ENCODE measurements around the gene CLCNKA. TPM values are rescaled to one million over a fixed set of nuclear protein-coding genes. Genes with fewer than 3 reads are reported as not detected.
"Not testable (repeated sequence)": the region's sequence is repeated elsewhere in the genome, so short reads cannot be mapped to it uniquely, and the experiment has no call there.

CLCNKA gene
- polyA plus RNA-seq = not detected

DNA sequence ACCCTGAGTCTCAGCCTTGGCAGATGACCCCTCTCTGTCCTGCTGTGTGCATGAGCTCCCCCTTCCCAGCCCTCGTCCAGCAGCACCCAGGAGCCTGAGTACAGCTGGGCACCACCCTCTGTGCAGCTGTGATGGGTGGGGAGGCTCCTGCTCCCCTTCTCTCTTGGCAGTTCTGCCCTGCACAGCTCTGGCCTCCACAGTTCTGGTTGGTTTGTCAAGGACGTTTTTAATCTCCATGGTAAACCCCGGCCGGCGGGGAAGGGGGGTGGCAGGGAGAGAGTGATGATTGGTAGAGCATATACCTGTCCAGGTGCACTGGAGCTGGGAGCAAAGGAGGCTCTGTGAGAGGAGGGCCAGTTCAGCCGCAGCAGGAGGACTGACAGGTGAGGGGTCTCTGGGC, at the start of gene CLCNKA:
CLCNKA (plus strand) TSS at position 356 of the 400 bp plus-strand sequence. CDS start 584 bp downstream, outside the sequence.
- Mint-ChIP-seq H3K4me1 (no peaks in the 10 kb centered on the region), H3K27ac (no peak within 1 kb of the TSS), H3K36me3 (no peaks in the 10 kb centered on the region), H3K4me3 (no peak within 1 kb of the TSS), H3K27me3 (ENCODE audit: low read depth in 3 of 3) (peaks cover 0 to 2% (median 1%) of the 10 kb centered on the region in 3 donors), H3K9me3 (no peaks in the 10 kb centered on the region)
- no peak for DNase-seq

DNA sequence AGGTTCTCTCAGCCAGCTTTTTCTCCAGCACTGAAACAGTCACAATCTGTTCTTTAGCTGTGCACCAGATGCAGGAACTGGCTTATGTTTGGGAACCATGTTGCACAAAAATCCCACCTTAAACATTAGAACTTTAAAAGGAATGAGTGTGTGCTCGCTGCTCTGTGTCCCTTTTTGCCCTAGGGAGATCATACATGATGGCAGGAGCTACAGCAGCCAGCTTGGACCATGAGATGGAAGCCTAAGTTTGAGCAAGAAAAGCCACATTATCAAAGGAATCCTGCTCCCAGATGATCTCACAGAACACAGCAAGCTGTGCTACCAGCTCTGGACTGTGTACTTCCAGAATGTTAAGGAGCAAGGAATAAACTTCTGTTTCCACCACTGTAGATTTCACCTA, 49.4 kb upstream of the CLCNKA start:
- no peak overlapping the region for H3K27ac Mint-ChIP-seq
- H3K4me1 Mint-ChIP-seq = peaks cover 31 to 50% of the 10 kb centered on the region in 2 donors
- peaks cover 0 to 4% (median 0%) of the 10 kb centered on the region in 6 donors for H3K9me3 Mint-ChIP-seq
- no peak overlapping the region for H3K4me3 Mint-ChIP-seq
- H3K27me3 Mint-ChIP-seq (ENCODE audit: low read depth in 3 of 3) = peaks cover 2 to 5% (median 3%) of the 10 kb centered on the region in 3 donors
- no peak for DNase-seq
- H3K36me3 Mint-ChIP-seq = peaks cover 7 to 19% (median 10%) of the 10 kb centered on the region in 3 donors

DNA sequence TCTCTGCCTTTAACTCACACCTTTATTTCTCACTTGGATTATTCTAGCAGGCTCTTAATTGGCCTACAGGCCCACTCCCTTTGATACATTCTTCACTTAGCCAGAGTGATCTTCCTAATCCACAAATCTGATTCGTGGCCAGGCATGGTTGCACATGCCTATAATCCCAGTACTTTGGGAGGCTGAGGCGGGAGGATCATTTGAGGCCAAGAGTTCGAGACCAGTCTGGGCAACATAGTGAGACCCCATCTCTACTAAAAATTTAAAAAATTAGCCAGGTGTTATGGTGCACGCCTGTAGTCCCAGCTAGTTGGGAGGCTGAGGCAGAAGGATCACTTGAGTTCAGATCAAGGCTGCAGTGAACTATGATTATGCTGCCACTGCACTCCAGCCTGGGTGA, 48.1 kb upstream of the CLCNKA start:
- DNase-seq = no peak
- peaks cover 3 to 16% (median 7%) of the 10 kb centered on the region in 3 donors for H3K36me3 Mint-ChIP-seq
- peaks cover 30 to 38% of the 10 kb centered on the region in 2 donors for H3K4me1 Mint-ChIP-seq
- peaks cover 2 to 5% (median 3%) of the 10 kb centered on the region in 3 donors for H3K27me3 Mint-ChIP-seq (ENCODE audit: low read depth in 3 of 3)
- peak overlapping the region in 2 of 5 donors; percentile 28 to 34 for H3K4me3 Mint-ChIP-seq
- peak overlapping the region in 2 of 6 donors; percentile 1 to 2 for H3K27ac Mint-ChIP-seq
- peaks cover 0 to 4% (median 0%) of the 10 kb centered on the region in 6 donors for H3K9me3 Mint-ChIP-seq

DNA sequence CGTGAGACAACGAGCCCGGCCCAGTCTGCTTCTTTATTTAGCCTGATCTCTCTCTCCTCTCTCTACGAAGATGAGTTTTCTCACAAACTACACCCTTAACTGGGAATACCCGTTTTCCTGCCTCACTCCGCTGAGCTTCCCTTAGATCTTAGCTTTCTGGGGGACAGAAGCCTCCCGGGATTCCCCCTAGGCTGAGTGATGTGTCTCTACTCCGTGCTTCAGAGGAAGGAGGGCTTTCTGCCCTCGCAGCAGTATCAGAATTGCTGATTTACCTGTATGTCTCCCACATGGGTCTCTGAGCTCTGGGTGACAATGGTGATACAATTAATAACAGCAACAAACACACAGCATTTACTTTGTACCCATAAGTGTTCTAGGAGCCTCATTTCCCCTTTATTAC, 47.0 kb upstream of the CLCNKA start:
- H3K27me3 Mint-ChIP-seq (ENCODE audit: low read depth in 3 of 3) = peaks cover 3 to 9% (median 6%) of the 10 kb centered on the region in 3 donors
- H3K27ac Mint-ChIP-seq = peak overlapping the region; percentile 76 to 89 (median 82)
- H3K9me3 Mint-ChIP-seq = peaks cover 0 to 4% (median 0%) of the 10 kb centered on the region in 6 donors
- H3K4me3 Mint-ChIP-seq = peak overlapping the region; percentile 80 to 92 (median 87)
- no peak for DNase-seq
- peaks cover 29 to 35% of the 10 kb centered on the region in 2 donors for H3K4me1 Mint-ChIP-seq
- peaks cover 3 to 16% (median 7%) of the 10 kb centered on the region in 3 donors for H3K36me3 Mint-ChIP-seq

DNA sequence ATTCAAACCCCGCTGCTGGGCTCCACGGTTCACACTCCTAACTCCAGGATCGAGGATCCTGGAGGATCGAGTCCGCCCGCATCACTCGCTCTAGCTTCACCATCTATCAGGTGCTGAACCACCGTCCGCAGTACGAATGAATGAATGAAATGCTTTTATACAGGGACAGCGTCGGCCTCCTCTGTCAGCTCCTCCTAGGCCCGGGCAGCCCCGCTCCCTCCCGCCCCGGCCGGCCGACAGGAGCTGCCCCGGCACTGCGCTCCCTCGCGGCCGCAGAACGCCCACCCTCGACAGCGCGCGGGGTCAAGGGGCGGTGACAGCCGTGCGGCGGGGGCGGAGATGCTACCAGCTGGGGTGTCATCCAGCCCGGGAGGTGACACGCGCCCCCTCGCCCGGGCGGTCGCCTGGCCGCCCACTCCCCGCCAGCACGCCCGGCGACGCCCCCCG, 46.5 kb upstream of the CLCNKA start:
- Mint-ChIP-seq H3K9me3 (peaks cover 0 to 4% (median 0%) of the 10 kb centered on the region in 6 donors), H3K4me1 (peaks cover 26 to 30% of the 10 kb centered on the region in 2 donors), H3K27me3 (ENCODE audit: low read depth in 3 of 3) (peaks cover 3 to 9% (median 6%) of the 10 kb centered on the region in 3 donors), H3K36me3 (peaks cover 3 to 16% (median 4%) of the 10 kb centered on the region in 3 donors), H3K4me3 (peak overlapping the region; percentile 80 to 92 (median 87)), H3K27ac (peak overlapping the region; percentile 76 to 89 (median 82))
- peak; percentile 76 to 78 (median 77) for DNase-seq

- H3K27me3 Mint-ChIP-seq (ENCODE audit: low read depth in 3 of 3) = peaks cover 3 to 9% (median 6%) of the 10 kb centered on the region in 3 donors
- peaks cover 26 to 30% of the 10 kb centered on the region in 2 donors for H3K4me1 Mint-ChIP-seq
- peak within 1 kb of the TSS; percentile 81 to 92 (median 87) for H3K4me3 Mint-ChIP-seq
- DNase-seq = peak; percentile 92 to 95 (median 94)
- peak within 1 kb of the TSS; percentile 86 to 94 (median 92) for H3K27ac Mint-ChIP-seq
- H3K9me3 Mint-ChIP-seq = peaks cover 0 to 4% (median 0%) of the 10 kb centered on the region in 6 donors
- peaks cover 3 to 16% (median 4%) of the 10 kb centered on the region in 3 donors for H3K36me3 Mint-ChIP-seq
These were observed 45.8 kb upstream of the CLCNKA start, which contains the start of gene ZBTB17 for GRCh38 chr1:15975805-15976680. ZBTB17 (minus strand) TSS chr1:15976101; CDS start chr1:15948495, 27,606 bp downstream.

- H3K27me3 Mint-ChIP-seq (ENCODE audit: low read depth in 3 of 3); H3K9me3 Mint-ChIP-seq; H3K4me3 Mint-ChIP-seq; H3K27ac Mint-ChIP-seq; H3K36me3 Mint-ChIP-seq; DNase-seq: not testable (repeated sequence)
- H3K4me1 Mint-ChIP-seq = peaks cover 25 to 29% of the 10 kb centered on the region in 2 donors
These were observed 43.9 kb upstream of the CLCNKA start for GRCh38 chr1:15977947-15978346.

- Mint-ChIP-seq H3K27ac (no peak overlapping the region), H3K36me3 (no peaks in the 10 kb centered on the region), H3K4me3 (no peak overlapping the region), H3K27me3 (ENCODE audit: low read depth in 3 of 3) (peaks cover 2 to 7% (median 4%) of the 10 kb centered on the region in 3 donors), H3K4me1 (peaks cover 1 to 2% of the 10 kb centered on the region in 2 donors), H3K9me3 (peaks cover 0 to 1% (median 0%) of the 10 kb centered on the region in 6 donors)
- no peak for DNase-seq
These were observed 40.2 kb upstream of the CLCNKA start for GRCh38 chr1:15981679-15982078.

GRCh38 chr1:15983275-15983674, 38.6 kb upstream of the CLCNKA start:
- Mint-ChIP-seq H3K36me3 (no peaks in the 10 kb centered on the region), H3K9me3 (no peaks in the 10 kb centered on the region), H3K27ac (no peak overlapping the region)

DNA sequence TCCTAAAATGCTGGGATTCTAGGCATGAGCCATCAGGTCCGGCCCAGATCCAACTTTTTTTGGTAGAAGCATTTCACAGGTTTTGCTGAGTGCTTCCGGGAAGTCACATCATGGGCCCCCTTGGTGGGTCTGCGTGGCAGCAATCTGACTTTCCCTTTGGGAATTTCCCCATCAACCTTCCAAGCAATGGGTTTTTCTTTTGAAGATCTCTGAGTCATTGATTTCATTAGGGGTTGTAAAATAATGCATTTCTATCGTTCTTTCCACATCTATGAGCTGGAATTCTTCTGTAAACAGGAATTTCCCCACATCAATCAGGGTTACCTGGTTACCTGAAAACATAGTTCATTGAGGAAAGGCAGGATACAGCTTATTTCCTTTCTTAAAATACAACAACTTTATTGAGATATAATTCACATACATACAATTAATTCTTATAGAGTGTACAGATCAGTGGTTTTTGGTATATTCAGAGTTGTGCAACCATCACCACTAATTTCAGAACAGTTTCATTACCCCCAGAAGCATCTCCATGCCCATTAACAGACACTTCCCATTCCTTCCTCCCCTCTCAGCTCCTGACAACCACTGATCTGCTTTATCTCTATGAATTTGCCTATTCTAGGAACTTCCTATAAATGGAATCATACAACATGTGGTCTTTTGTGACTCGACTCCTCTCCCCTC, 36.1 kb upstream of the CLCNKA start:
- peaks cover 2 to 3% (median 2%) of the 10 kb centered on the region in 3 donors for H3K27me3 Mint-ChIP-seq (ENCODE audit: low read depth in 3 of 3)

More at GRCh38 chr1:15983275-15983674, 38.6 kb upstream of the CLCNKA start:
- Mint-ChIP-seq H3K27me3 (ENCODE audit: low read depth in 3 of 3) (peaks cover 2 to 7% (median 4%) of the 10 kb centered on the region in 3 donors), H3K4me1 (no peaks in the 10 kb centered on the region), H3K4me3 (no peak overlapping the region)
- no peak for DNase-seq

GRCh38 chr1:15988856-15989736, 32.7 kb upstream of the CLCNKA start:
- H3K9me3 Mint-ChIP-seq = no peaks in the 10 kb centered on the region
- H3K27ac Mint-ChIP-seq = peak overlapping the region in 2 of 6 donors; percentile 40 to 64
- no peak overlapping the region for H3K4me3 Mint-ChIP-seq
- H3K4me1 Mint-ChIP-seq = no peaks in the 10 kb centered on the region
- no peaks in the 10 kb centered on the region for H3K36me3 Mint-ChIP-seq
- no peak for DNase-seq
- peaks cover 0 to 3% (median 2%) of the 10 kb centered on the region in 3 donors for H3K27me3 Mint-ChIP-seq (ENCODE audit: low read depth in 3 of 3)

More for the DNA sequence above, 36.1 kb upstream of the CLCNKA start:
- H3K9me3 Mint-ChIP-seq = no peaks in the 10 kb centered on the region
- no peak overlapping the region for H3K4me3 Mint-ChIP-seq
- H3K36me3 Mint-ChIP-seq = no peaks in the 10 kb centered on the region
- H3K4me1 Mint-ChIP-seq = no peaks in the 10 kb centered on the region
- no peak for DNase-seq
- no peak overlapping the region for H3K27ac Mint-ChIP-seq

DNA sequence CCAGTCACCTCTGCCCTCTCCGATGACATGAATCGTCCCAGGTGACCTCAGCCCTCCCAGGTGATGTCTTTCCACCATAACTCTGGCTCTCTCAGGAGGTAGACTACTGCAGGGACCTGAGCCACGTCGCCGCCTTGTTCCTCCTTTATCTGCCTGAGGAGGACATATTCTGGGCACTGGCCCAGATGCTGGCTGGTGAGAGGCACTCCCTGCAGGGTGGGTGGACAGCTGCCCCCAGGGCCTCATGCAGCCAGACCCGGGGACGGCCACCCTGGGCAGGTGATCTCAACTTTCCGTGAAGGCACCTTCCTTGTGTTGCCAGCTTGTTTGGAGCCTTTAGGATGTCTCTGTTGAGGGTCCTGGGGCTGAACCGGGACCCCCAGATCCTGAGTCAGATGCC, 32.1 kb upstream of the CLCNKA start:
- H3K27me3 Mint-ChIP-seq (ENCODE audit: low read depth in 3 of 3) = peaks cover under 1 to 2% (median 2%) of the 10 kb centered on the region in 3 donors
- H3K36me3 Mint-ChIP-seq = no peaks in the 10 kb centered on the region

More for the DNA sequence above, 32.1 kb upstream of the CLCNKA start:
- DNase-seq = no peak
- no peak overlapping the region for H3K27ac Mint-ChIP-seq
- no peaks in the 10 kb centered on the region for H3K9me3 Mint-ChIP-seq
- H3K4me1 Mint-ChIP-seq = no peaks in the 10 kb centered on the region
- H3K4me3 Mint-ChIP-seq = no peak overlapping the region
